Activated CD4-positive, alpha-beta T cell treated with anti-CD3 and anti-CD28 coated beads, Interleukin-2, amount 10 ng/mL, durations not matched to agents 7 days and 5 days (primary cell): ENCODE measurements around the gene EFNA5. TPM values are rescaled to one million over a fixed set of nuclear protein-coding genes. Genes with fewer than 3 reads are reported as not detected.

Experiments
- CTCF ChIA-PET: fragments of 350-600 bp; sonication (Branson Sonifier 250); formaldehyde crosslinking; loops from one replicate; lab custom pipeline; 2021; ENCODE audit warnings: antibody characterized with exemption; lab: Charles Lee
- POLR2A ChIA-PET: fragments of 350-600 bp; sonication (Branson Sonifier 250); formaldehyde crosslinking; loops from one replicate; lab custom pipeline; 2021; ENCODE audit warnings: antibody characterized with exemption; lab: Charles Lee
- DNase-seq: peaks from one replicate; pipeline ENCODE4 v3.0.0-alpha.2; 2020
- H3K27ac Mint-ChIP-seq: one replicate; pipeline ENCODE4 v1.8.0; 2021; ENCODE audit warnings: mild to moderate bottlenecking, moderate library complexity, mixed read lengths
- H3K27me3 Mint-ChIP-seq: one replicate; pipeline ENCODE4 v1.8.0; 2021; ENCODE audit warnings: mixed read lengths
- H3K36me3 Mint-ChIP-seq: one replicate; pipeline ENCODE4 v1.8.0; 2021; ENCODE audit warnings: low read depth, mixed read lengths
- H3K4me1 Mint-ChIP-seq: one replicate; pipeline ENCODE4 v1.8.0; 2021; ENCODE audit warnings: mixed read lengths
- H3K4me3 Mint-ChIP-seq: one replicate; pipeline ENCODE4 v1.8.0; 2021; ENCODE audit warnings: mild to moderate bottlenecking, moderate library complexity, mixed read lengths
- H3K9me3 Mint-ChIP-seq: one replicate; pipeline ENCODE4 v1.8.0; 2021; ENCODE audit warnings: mixed read lengths
- total RNA-seq, 2 experiments: library from RNA; stranded (reverse); gene quantifications; one replicate each; pipeline ENCODE4 v1.2.3, GENCODE V29; 2021

Gene EFNA5
- not detected for total RNA-seq

- Mint-ChIP-seq H3K4me3 (peak within 1 kb of the TSS; percentile 65), H3K27me3 (peaks cover 76% of the 10 kb centered on the region), H3K27ac (peak within 1 kb of the TSS; percentile 69), H3K9me3 (no peaks in the 10 kb centered on the region), H3K4me1 (peaks cover 28% of the 10 kb centered on the region), H3K36me3 (no peaks in the 10 kb centered on the region)
- DNase-seq, result peak; percentile 37
- ChIA-PET CTCF (no interaction called here), POLR2A (no interaction called here)
These were observed at the start of gene EFNA5 for GRCh38 chr5:107670932-107671741. Gene EFNA5, minus strand, starts transcription at chr5:107670937.

DNA sequence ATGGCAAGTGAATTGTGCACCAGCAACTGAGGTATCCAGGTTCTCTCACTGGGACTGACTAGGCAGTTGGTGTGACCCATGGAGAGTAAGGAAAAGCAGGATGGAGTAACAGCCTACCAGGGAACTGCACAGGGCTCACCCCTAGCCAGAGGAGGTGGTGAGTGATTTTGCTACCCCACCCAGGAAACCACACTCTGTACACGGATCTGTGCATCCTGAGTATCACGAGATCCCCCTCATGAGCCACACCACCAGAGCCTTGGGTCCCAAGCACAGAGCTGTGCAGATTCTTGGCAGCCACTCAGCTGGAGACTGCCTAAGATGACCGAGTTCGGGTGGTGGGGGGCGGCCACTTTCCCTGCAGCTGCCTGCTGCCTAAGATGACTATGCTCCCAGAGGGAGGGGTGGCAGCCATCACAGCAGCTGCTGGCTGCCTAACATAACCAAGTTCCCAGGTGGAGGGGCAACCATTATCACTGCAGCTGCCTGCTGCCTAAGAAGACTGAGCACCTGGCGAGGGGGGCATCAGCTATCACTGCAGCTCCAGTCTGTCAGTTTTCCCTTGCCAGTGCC, 48.4 kb upstream of the EFNA5 start:
- POLR2A ChIA-PET, result no interaction called here
- no peaks in the 10 kb centered on the region for H3K36me3 Mint-ChIP-seq
- peaks cover 10% of the 10 kb centered on the region for H3K27me3 Mint-ChIP-seq
- no peak for DNase-seq
- peaks cover 20% of the 10 kb centered on the region for H3K9me3 Mint-ChIP-seq
- no peak overlapping the region for H3K4me3 Mint-ChIP-seq
- H3K27ac Mint-ChIP-seq, result no peak overlapping the region
- CTCF ChIA-PET, result no interaction called here
- H3K4me1 Mint-ChIP-seq, result no peaks in the 10 kb centered on the region

- ChIA-PET POLR2A (no interaction called here), CTCF (no interaction called here)
- Mint-ChIP-seq H3K4me3 (no peak overlapping the region), H3K36me3 (no peaks in the 10 kb centered on the region), H3K27me3 (peaks cover 10% of the 10 kb centered on the region), H3K4me1 (no peaks in the 10 kb centered on the region), H3K9me3 (peaks cover 20% of the 10 kb centered on the region), H3K27ac (no peak overlapping the region)
- DNase-seq, result no peak
These were observed 47.1 kb upstream of the EFNA5 start for GRCh38 chr5:107717816-107718215.

GRCh38 chr5:107713228-107713627, 42.5 kb upstream of the EFNA5 start:
- no peak overlapping the region for H3K4me3 Mint-ChIP-seq
- peaks cover 3% of the 10 kb centered on the region for H3K27me3 Mint-ChIP-seq
- no peaks in the 10 kb centered on the region for H3K9me3 Mint-ChIP-seq
- H3K27ac Mint-ChIP-seq, result no peak overlapping the region
- ChIA-PET POLR2A (no interaction called here), CTCF (no interaction called here)
- DNase-seq, result no peak
- H3K4me1 Mint-ChIP-seq, result no peaks in the 10 kb centered on the region
- no peaks in the 10 kb centered on the region for H3K36me3 Mint-ChIP-seq

DNA sequence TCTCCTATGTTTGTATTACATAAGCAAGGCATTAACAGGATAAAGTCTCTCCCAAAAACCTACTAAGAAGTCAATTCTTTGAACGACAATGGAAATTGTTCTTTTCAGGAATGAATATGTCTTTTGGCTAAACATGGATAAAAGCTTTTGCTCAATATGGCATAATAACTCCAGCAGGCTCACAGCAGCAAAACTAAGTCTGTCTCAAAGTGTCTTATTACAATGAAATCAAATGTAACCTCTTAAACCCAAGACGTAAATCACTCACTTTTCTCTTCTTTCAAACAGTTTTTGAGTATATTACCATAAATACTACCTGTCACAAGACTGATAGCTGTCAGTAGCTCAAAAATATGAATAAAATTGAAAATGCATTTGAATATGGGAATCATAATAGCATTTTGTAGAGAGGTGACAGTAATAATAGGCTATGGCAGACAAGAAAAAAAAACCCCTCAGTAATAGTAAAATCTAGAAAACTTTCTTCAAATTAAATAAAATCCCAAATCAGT, 41.7 kb upstream of the EFNA5 start:
- CTCF ChIA-PET, result no interaction called here
- H3K4me3 Mint-ChIP-seq, result no peak overlapping the region

DNA sequence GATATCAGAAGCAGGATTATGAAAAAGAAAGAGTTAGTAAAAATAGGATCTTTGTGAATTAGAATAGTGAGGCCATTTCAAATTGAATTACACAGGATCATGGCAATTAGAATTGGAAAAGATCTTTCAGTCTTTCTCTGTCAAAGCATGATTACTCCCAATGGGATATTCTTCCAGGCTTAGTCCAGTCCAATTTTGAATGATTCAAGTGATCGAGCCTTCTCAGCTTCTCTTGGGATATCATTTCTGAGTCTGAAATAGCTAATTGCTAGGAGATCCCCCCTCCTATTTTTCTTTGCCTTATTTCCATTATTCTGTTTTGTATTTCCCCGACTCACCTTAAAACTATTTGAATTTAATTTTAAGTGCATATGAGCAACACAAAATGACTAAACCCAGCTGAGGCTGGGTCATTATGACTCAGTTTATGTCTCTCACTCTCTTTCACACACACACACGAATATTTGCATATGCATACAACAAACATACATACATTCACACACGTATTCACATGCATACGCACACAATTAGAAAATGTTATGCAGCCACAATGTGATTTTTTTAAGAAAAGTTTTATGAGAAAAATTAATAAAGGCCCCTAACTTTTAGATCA, 34.8 kb upstream of the EFNA5 start:
- H3K4me3 Mint-ChIP-seq, result no peak overlapping the region
- peaks cover 13% of the 10 kb centered on the region for H3K27me3 Mint-ChIP-seq

More for the DNA sequence above, 41.7 kb upstream of the EFNA5 start:
- H3K4me1 Mint-ChIP-seq, result no peaks in the 10 kb centered on the region
- peaks cover 2% of the 10 kb centered on the region for H3K9me3 Mint-ChIP-seq
- peaks cover 4% of the 10 kb centered on the region for H3K27me3 Mint-ChIP-seq
- H3K27ac Mint-ChIP-seq, result no peak overlapping the region
- DNase-seq, result no peak
- no peaks in the 10 kb centered on the region for H3K36me3 Mint-ChIP-seq
- POLR2A ChIA-PET, result no interaction called here

GRCh38 chr5:107704681-107705401, 34.1 kb upstream of the EFNA5 start:
- H3K36me3 Mint-ChIP-seq, result no peaks in the 10 kb centered on the region
- DNase-seq, result no peak
- H3K27me3 Mint-ChIP-seq, result peaks cover 13% of the 10 kb centered on the region
- H3K27ac Mint-ChIP-seq, result no peak overlapping the region
- H3K4me3 Mint-ChIP-seq, result no peak overlapping the region
- POLR2A ChIA-PET, result no interaction called here
- H3K4me1 Mint-ChIP-seq, result no peaks in the 10 kb centered on the region
- CTCF ChIA-PET, result no interaction called here
- peaks cover 2% of the 10 kb centered on the region for H3K9me3 Mint-ChIP-seq

More for the DNA sequence above, 34.8 kb upstream of the EFNA5 start:
- no peak overlapping the region for H3K27ac Mint-ChIP-seq
- POLR2A ChIA-PET, result no interaction called here
- DNase-seq, result no peak
- H3K4me1 Mint-ChIP-seq, result no peaks in the 10 kb centered on the region
- no peaks in the 10 kb centered on the region for H3K36me3 Mint-ChIP-seq
- H3K9me3 Mint-ChIP-seq, result peaks cover 2% of the 10 kb centered on the region
- CTCF ChIA-PET, result no interaction called here

- H3K4me3 Mint-ChIP-seq, result no peak overlapping the region
- ChIA-PET CTCF (no interaction called here), POLR2A (no interaction called here)
- peaks cover 7% of the 10 kb centered on the region for H3K27me3 Mint-ChIP-seq
- H3K36me3 Mint-ChIP-seq, result no peaks in the 10 kb centered on the region
- H3K9me3 Mint-ChIP-seq, result no peaks in the 10 kb centered on the region
- no peak overlapping the region for H3K27ac Mint-ChIP-seq
- no peaks in the 10 kb centered on the region for H3K4me1 Mint-ChIP-seq
- DNase-seq, result no peak
These were observed 29.7 kb upstream of the EFNA5 start for GRCh38 chr5:107700481-107700880.

DNA sequence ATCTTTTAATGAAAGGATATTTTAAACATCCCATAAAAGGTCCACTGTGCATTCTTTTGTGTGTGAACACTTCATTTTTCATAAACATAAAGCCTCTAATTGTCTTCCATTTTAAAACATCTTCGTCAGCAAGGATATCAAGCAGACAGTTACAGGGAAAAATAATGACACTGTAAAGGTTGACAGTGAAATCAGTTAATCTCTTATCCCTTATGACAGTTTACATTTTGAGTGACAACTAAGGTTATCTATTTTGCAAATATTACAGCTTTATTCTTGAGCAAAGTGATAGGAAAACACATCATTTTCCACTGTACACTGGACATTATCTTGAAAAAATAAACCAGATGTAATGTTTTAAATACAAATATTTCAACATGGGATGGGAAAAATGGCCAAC, 28.7 kb upstream of the EFNA5 start:
- CTCF ChIA-PET, result no interaction called here
- POLR2A ChIA-PET, result no interaction called here

DNA sequence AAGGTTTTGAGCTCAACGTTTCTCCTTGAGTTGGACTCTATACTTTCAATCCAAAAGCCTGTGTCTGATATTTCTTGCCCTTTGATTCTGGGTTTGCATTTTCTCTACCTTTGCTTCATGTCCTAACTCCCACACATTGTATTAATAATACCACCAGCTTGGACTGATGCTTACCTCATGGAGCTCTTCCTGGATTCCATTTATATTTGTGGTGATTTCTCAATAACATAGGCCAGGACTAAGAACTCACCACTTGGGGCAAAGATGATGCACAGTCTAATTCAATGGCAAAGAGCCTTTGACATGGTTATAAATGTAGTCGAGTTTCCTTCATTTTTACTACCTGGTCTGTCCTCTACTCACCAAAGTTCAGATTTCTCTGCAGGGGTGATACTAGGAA, 27.5 kb upstream of the EFNA5 start:
- Mint-ChIP-seq H3K36me3 (no peaks in the 10 kb centered on the region), H3K27ac (no peak overlapping the region), H3K4me1 (no peaks in the 10 kb centered on the region), H3K27me3 (peaks cover 17% of the 10 kb centered on the region), H3K9me3 (no peaks in the 10 kb centered on the region), H3K4me3 (no peak overlapping the region)
- no peak for DNase-seq
- CTCF ChIA-PET, result no interaction called here
- POLR2A ChIA-PET, result no interaction called here

More for the DNA sequence above, 28.7 kb upstream of the EFNA5 start:
- peaks cover 10% of the 10 kb centered on the region for H3K27me3 Mint-ChIP-seq
- no peaks in the 10 kb centered on the region for H3K36me3 Mint-ChIP-seq
- no peaks in the 10 kb centered on the region for H3K9me3 Mint-ChIP-seq
- no peaks in the 10 kb centered on the region for H3K4me1 Mint-ChIP-seq
- H3K27ac Mint-ChIP-seq, result no peak overlapping the region
- DNase-seq, result no peak
- H3K4me3 Mint-ChIP-seq, result no peak overlapping the region

DNA sequence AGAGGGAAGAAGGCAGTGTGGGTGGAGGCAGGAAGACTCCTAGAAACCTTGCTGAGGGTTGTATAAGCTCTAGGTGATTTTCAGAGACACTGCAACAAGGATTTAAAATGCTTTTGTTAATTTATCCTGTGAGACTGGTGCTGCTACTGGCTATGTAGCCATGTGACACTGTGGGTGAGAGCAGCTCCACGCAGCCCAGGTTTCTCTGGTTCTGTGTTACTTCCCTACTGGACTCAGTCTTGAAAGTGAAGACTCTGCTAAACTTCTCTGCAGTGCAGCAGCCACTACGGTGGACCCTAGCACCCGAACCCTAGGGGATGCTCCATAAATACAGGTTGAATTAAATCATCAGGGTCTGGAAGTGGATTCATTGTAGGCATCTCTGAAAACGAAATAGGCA, 25.8 kb upstream of the EFNA5 start:
- Mint-ChIP-seq H3K36me3 (no peaks in the 10 kb centered on the region), H3K4me3 (no peak overlapping the region), H3K27me3 (peaks cover 13% of the 10 kb centered on the region), H3K9me3 (no peaks in the 10 kb centered on the region), H3K27ac (no peak overlapping the region), H3K4me1 (no peaks in the 10 kb centered on the region)
- POLR2A ChIA-PET, result no interaction called here
- no peak for DNase-seq
- CTCF ChIA-PET, result no interaction called here

DNA sequence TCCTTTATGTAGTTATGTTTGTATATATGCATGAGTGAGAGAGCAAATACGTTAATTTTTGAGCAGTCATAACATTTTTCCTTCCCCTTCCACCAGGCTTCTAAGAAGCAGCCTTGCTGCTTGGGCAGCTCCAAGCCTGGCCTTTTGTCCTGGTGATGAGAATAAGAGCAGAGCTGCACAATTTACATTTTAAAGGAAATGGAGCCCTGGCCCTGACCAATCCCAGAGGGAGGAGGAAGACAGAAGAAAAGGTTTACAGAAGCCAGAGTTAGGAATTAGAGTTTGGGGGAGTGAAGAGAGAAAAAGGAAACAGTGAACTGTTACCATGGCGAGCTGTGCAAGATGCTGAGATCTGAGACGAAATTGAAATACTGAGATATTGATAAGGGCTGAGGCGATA, 25.3 kb upstream of the EFNA5 start:
- ChIA-PET POLR2A (no interaction called here), CTCF (no interaction called here)
- H3K27me3 Mint-ChIP-seq, result peaks cover 14% of the 10 kb centered on the region
- no peak overlapping the region for H3K4me3 Mint-ChIP-seq
- no peaks in the 10 kb centered on the region for H3K9me3 Mint-ChIP-seq
- DNase-seq, result no peak
- H3K4me1 Mint-ChIP-seq, result no peaks in the 10 kb centered on the region
- no peak overlapping the region for H3K27ac Mint-ChIP-seq
- H3K36me3 Mint-ChIP-seq, result no peaks in the 10 kb centered on the region

GRCh38 chr5:107687937-107688336, 17.2 kb upstream of the EFNA5 start:
- no peak for DNase-seq
- no peak overlapping the region for H3K27ac Mint-ChIP-seq
- peaks cover 3% of the 10 kb centered on the region for H3K9me3 Mint-ChIP-seq
- H3K4me1 Mint-ChIP-seq, result no peaks in the 10 kb centered on the region
- H3K27me3 Mint-ChIP-seq, result peaks cover 11% of the 10 kb centered on the region
- H3K36me3 Mint-ChIP-seq, result no peaks in the 10 kb centered on the region
- ChIA-PET POLR2A (no interaction called here), CTCF (no interaction called here)
- no peak overlapping the region for H3K4me3 Mint-ChIP-seq
